Kidney (tissue), 14 donors: ENCODE results near the gene CDK5R1. TPM values are rescaled to one million over a fixed set of nuclear protein-coding genes. Genes with fewer than 3 reads are reported as not detected.

Experiments used
- DNase-seq, 5 donors: peaks; one replicate each; pipeline ENCODE4 v3.0.0-alpha.2; 2013 to 2020
- FAIRE-seq: peaks from 2 replicates; lab custom pipeline; 2012; peaks lifted over from hg19 to GRCh38; lab: Jason Lieb, UNC
- H3K27ac ChIP-seq, 2 donors: one replicate each; pipeline ENCODE4 v1.7.0; 2013; ENCODE audit warnings: low read depth in 2 of 2, low read length in 2 of 2, inconsistent platforms in 1 of 2
- H3K27me3 ChIP-seq: one replicate; pipeline ENCODE4 v1.7.1; 2013; ENCODE audit warnings: low read length, inconsistent platforms; ENCODE audit not compliant: control insufficient read depth, insufficient read depth
- H3K36me3 ChIP-seq, 3 donors: one replicate each; pipeline versions ENCODE4 v1.7.0 to v1.7.1; 2013; ENCODE audit warnings: low read length in 3 of 3, control low read depth in 1 of 3, inconsistent platforms in 1 of 3; ENCODE audit not compliant: insufficient read depth in 3 of 3, control insufficient read depth in 2 of 3
- H3K4me1 ChIP-seq, 3 donors: one replicate each; pipeline versions ENCODE4 v1.7.0 to v1.7.1; 2013; ENCODE audit warnings: low read length in 3 of 3, inconsistent platforms in 1 of 3, low read depth in 1 of 3; ENCODE audit not compliant: control insufficient read depth in 2 of 3, insufficient read depth in 2 of 3
- H3K4me3 ChIP-seq, 3 donors: one replicate each; pipeline versions ENCODE4 v1.7.0 to v1.8.1; 2013; ENCODE audit warnings: low read length in 3 of 3, control low read depth in 1 of 3, inconsistent platforms in 1 of 3
- H3K9ac ChIP-seq, 3 donors: one replicate each; pipeline versions ENCODE4 v1.7.0 to v1.7.1; 2013; ENCODE audit warnings: low read length in 3 of 3, control low read depth in 1 of 3, inconsistent platforms in 1 of 3
- H3K9me3 ChIP-seq, 3 donors: one replicate each; pipeline versions ENCODE4 v1.7.0 to v1.7.1; 2013; ENCODE audit warnings: low read length in 3 of 3, control low read depth in 1 of 3, inconsistent platforms in 1 of 3; ENCODE audit not compliant: control insufficient read depth in 2 of 3, insufficient read depth in 1 of 3
- CTCF ChIP-seq: IDR thresholded peaks from 3 replicates; pipeline ENCODE4 v1.5.1; 2012; ENCODE audit warnings: mild to moderate bottlenecking, moderate library complexity, borderline replicate concordance; ENCODE audit not compliant: insufficient read depth; ENCODE audit errors: extremely low read depth
- intact Hi-C: fragments of 100-400 bp; cut with DNase I; formaldehyde crosslinking; loops from one replicate; pipeline ENCODE4 v1.11.1; 2022
- polyA plus RNA-seq: library from polyadenylated mRNA; stranded (reverse); fragments of 350-450 nt; fragmentation: Illumina TruSeq; extraction: RNeasy Lipid Tissue Mini Kit (QIAGEN cat#74804); gene quantifications from one replicate; pipeline ENCODE4 v1.2.3, GENCODE V29; 2014; ENCODE audit warnings: low read depth, low replicate concordance; ENCODE audit not compliant: insufficient read depth
- total RNA-seq: library from RNA; stranded (reverse); fragmentation: NEBNext Ultra II Directional; extraction: Animal tissue kit (Norgen Biotek cat#: 25700); gene quantifications from one replicate; pipeline ENCODE4 v1.2.1, GENCODE V29; 2021
- donor health status: control.
- donor health status: control.
- donor health status: control.
- donor health status: control.
- donor health status: control.
- donor health status: DM: yes; HTN: yes; CAD: no.
- donor health status: Normal renal cell carcinoma (clear cell type).

CDK5R1 gene
- total and polyA plus RNA-seq, 2 donors from 2014 or later: 0.67 to 1.5 TPM

GRCh38 chr17:32502710-32503109 lies 15.9 kb downstream of the CDK5R1 start:
- no peak for DNase-seq
- no peak overlapping the region for H3K9ac ChIP-seq
- no peaks in the 10 kb centered on the region for H3K27me3 ChIP-seq
- intact Hi-C loops: no loop called here
- no peak overlapping the region for H3K27ac ChIP-seq
- H3K36me3 ChIP-seq: no peaks in the 10 kb centered on the region
- H3K9me3 ChIP-seq: no peaks in the 10 kb centered on the region
- FAIRE-seq: no peak
- TF ChIP-seq CTCF: no peak
- H3K4me3 ChIP-seq: no peak overlapping the region
- no peaks in the 10 kb centered on the region for H3K4me1 ChIP-seq

- FAIRE-seq (no peak), DNase-seq (no peak)
- no peaks in the 10 kb centered on the region for H3K9me3 ChIP-seq
- no peaks in the 10 kb centered on the region for H3K4me1 ChIP-seq
- H3K4me3 ChIP-seq: no peak overlapping the region
- H3K27me3 ChIP-seq: no peaks in the 10 kb centered on the region
- TF ChIP-seq CTCF: no peak
- intact Hi-C loops: no loop called here
- no peaks in the 10 kb centered on the region for H3K36me3 ChIP-seq
- no peak overlapping the region for H3K9ac ChIP-seq
- H3K27ac ChIP-seq: no peak overlapping the region
Observed at GRCh38 chr17:32503251-32504165, 16.7 kb downstream of the CDK5R1 start.

- H3K4me3 ChIP-seq: no peak overlapping the region
- intact Hi-C loops: no loop called here
- no peak overlapping the region for H3K9ac ChIP-seq
- H3K36me3 ChIP-seq: no peaks in the 10 kb centered on the region
- FAIRE-seq: no peak
- H3K27me3 ChIP-seq: no peaks in the 10 kb centered on the region
- no peak overlapping the region for H3K27ac ChIP-seq
- no peaks in the 10 kb centered on the region for H3K9me3 ChIP-seq
- no peak for DNase-seq
- TF ChIP-seq CTCF: no peak
- no peaks in the 10 kb centered on the region for H3K4me1 ChIP-seq
Observed at GRCh38 chr17:32504166-32504990, 17.6 kb downstream of the CDK5R1 start.
